Neuron (in vitro differentiated cells): ENCODE measurements around the gene NOP56.

Experiments used
- H2AFZ ChIP-seq: one replicate; pipeline ENCODE4 v1.6.1; 2013; ENCODE audit warnings: low read depth, mild to moderate bottlenecking, inconsistent platforms, low read length, moderate library complexity
- H3K27me3 ChIP-seq: one replicate; pipeline ENCODE4 v1.6.1; 2013; ENCODE audit warnings: low read length; ENCODE audit not compliant: insufficient read depth
- H3K36me3 ChIP-seq: one replicate; pipeline ENCODE4 v1.6.1; 2013; ENCODE audit warnings: low read length; ENCODE audit not compliant: insufficient read depth
- H3K4me1 ChIP-seq: one replicate; pipeline ENCODE4 v1.6.1; 2013; ENCODE audit warnings: low read length; ENCODE audit not compliant: insufficient read depth
- H3K4me3 ChIP-seq: 2 replicates; pipeline ENCODE4 v1.5.1; 2013; ENCODE audit warnings: mild to moderate bottlenecking, low read length, moderate library complexity
- H3K9me3 ChIP-seq: one replicate; pipeline ENCODE4 v1.6.1; 2013; ENCODE audit warnings: low read length

Gene NOP56

GRCh38 chr20:2651772-2652723, at the start of gene NOP56:
TSS of gene NOP56 (plus strand) at chr20:2652632. CDS start at chr20:2652661, 29 bp downstream.
- Histone ChIP-seq H3K4me3 (peak within 1 kb of the TSS; percentile 83), H3K36me3 (peaks cover 34% of the 10 kb centered on the region)

GRCh38 chr20:2602746-2603145, 49.7 kb upstream of the NOP56 start:
- H3K4me1 ChIP-seq, result no peaks in the 10 kb centered on the region
- H3K27me3 ChIP-seq, result peaks cover 5% of the 10 kb centered on the region
- H3K4me3 ChIP-seq, result no peak overlapping the region
- H3K9me3 ChIP-seq, result no peaks in the 10 kb centered on the region
- H2AFZ ChIP-seq, result no peak overlapping the region
- H3K36me3 ChIP-seq, result no peaks in the 10 kb centered on the region

More at GRCh38 chr20:2651772-2652723, at the start of gene NOP56:
- Histone ChIP-seq H3K4me1 (peaks cover 17% of the 10 kb centered on the region), H3K9me3 (no peaks in the 10 kb centered on the region), H3K27me3 (no peaks in the 10 kb centered on the region), H2AFZ (peak within 1 kb of the TSS; percentile 79)

- Histone ChIP-seq H3K9me3 (no peaks in the 10 kb centered on the region), H3K4me3 (no peak overlapping the region), H3K4me1 (no peaks in the 10 kb centered on the region), H2AFZ (no peak overlapping the region), H3K36me3 (no peaks in the 10 kb centered on the region), H3K27me3 (peaks cover 5% of the 10 kb centered on the region)
Measured at GRCh38 chr20:2603816-2604505, 48.5 kb upstream of the NOP56 start.

- Histone ChIP-seq H2AFZ (no peak overlapping the region), H3K4me3 (no peak overlapping the region), H3K9me3 (no peaks in the 10 kb centered on the region), H3K36me3 (no peaks in the 10 kb centered on the region), H3K4me1 (no peaks in the 10 kb centered on the region), H3K27me3 (peaks cover 5% of the 10 kb centered on the region)
Measured at GRCh38 chr20:2604506-2604835, 48.0 kb upstream of the NOP56 start.

- Histone ChIP-seq H3K36me3 (no peaks in the 10 kb centered on the region), H3K27me3 (peaks cover 5% of the 10 kb centered on the region), H3K4me1 (no peaks in the 10 kb centered on the region), H2AFZ (no peak overlapping the region), H3K9me3 (no peaks in the 10 kb centered on the region), H3K4me3 (no peak overlapping the region)
Measured at GRCh38 chr20:2606507-2607006, 45.9 kb upstream of the NOP56 start.

GRCh38 chr20:2610326-2610725, 42.1 kb upstream of the NOP56 start:
- H3K36me3 ChIP-seq, result no peaks in the 10 kb centered on the region
- H3K4me3 ChIP-seq, result no peak overlapping the region
- H3K4me1 ChIP-seq, result no peaks in the 10 kb centered on the region
- H2AFZ ChIP-seq, result no peak overlapping the region
- no peaks in the 10 kb centered on the region for H3K27me3 ChIP-seq
- H3K9me3 ChIP-seq, result no peaks in the 10 kb centered on the region

- no peaks in the 10 kb centered on the region for H3K9me3 ChIP-seq
- H3K4me3 ChIP-seq, result no peak overlapping the region
- no peaks in the 10 kb centered on the region for H3K4me1 ChIP-seq
- H3K27me3 ChIP-seq, result no peaks in the 10 kb centered on the region
- H3K36me3 ChIP-seq, result no peaks in the 10 kb centered on the region
- H2AFZ ChIP-seq, result no peak overlapping the region
Measured at GRCh38 chr20:2610941-2611720, 41.3 kb upstream of the NOP56 start.

GRCh38 chr20:2612073-2612472, 40.4 kb upstream of the NOP56 start:
- H2AFZ ChIP-seq, result no peak overlapping the region
- H3K9me3 ChIP-seq, result peaks cover 2% of the 10 kb centered on the region
- no peaks in the 10 kb centered on the region for H3K36me3 ChIP-seq
- H3K4me1 ChIP-seq, result no peaks in the 10 kb centered on the region
- H3K4me3 ChIP-seq, result no peak overlapping the region
- no peaks in the 10 kb centered on the region for H3K27me3 ChIP-seq

GRCh38 chr20:2616634-2617033, 35.8 kb upstream of the NOP56 start:
- H3K27me3 ChIP-seq, result peaks cover 11% of the 10 kb centered on the region
- no peak overlapping the region for H3K4me3 ChIP-seq

GRCh38 chr20:2617099-2617714, 35.2 kb upstream of the NOP56 start:
- Histone ChIP-seq H3K9me3 (peaks cover 2% of the 10 kb centered on the region), H3K4me3 (no peak overlapping the region), H2AFZ (no peak overlapping the region), H3K27me3 (peaks cover 11% of the 10 kb centered on the region), H3K4me1 (no peaks in the 10 kb centered on the region), H3K36me3 (no peaks in the 10 kb centered on the region)

More at GRCh38 chr20:2616634-2617033, 35.8 kb upstream of the NOP56 start:
- Histone ChIP-seq H2AFZ (no peak overlapping the region), H3K36me3 (no peaks in the 10 kb centered on the region), H3K9me3 (peaks cover 2% of the 10 kb centered on the region), H3K4me1 (no peaks in the 10 kb centered on the region)

GRCh38 chr20:2618815-2619214, 33.6 kb upstream of the NOP56 start:
- Histone ChIP-seq H3K4me1 (no peaks in the 10 kb centered on the region), H3K36me3 (no peaks in the 10 kb centered on the region), H3K9me3 (peaks cover 2% of the 10 kb centered on the region), H2AFZ (no peak overlapping the region), H3K27me3 (peaks cover 11% of the 10 kb centered on the region), H3K4me3 (no peak overlapping the region)

- no peaks in the 10 kb centered on the region for H3K4me1 ChIP-seq
- no peak overlapping the region for H2AFZ ChIP-seq
- peaks cover 11% of the 10 kb centered on the region for H3K27me3 ChIP-seq
- no peak overlapping the region for H3K4me3 ChIP-seq
- no peaks in the 10 kb centered on the region for H3K36me3 ChIP-seq
- H3K9me3 ChIP-seq, result peaks cover 2% of the 10 kb centered on the region
Measured at GRCh38 chr20:2619337-2619736, 33.1 kb upstream of the NOP56 start.
